ENCODE measurements around the gene ALG14. TPM values are rescaled to one million over a fixed set of nuclear protein-coding genes. Genes with fewer than 3 reads are reported as not detected.

ALG14 gene
- total RNA-seq, 1 donor from 2014 or later: 0.74 TPM

DNA sequence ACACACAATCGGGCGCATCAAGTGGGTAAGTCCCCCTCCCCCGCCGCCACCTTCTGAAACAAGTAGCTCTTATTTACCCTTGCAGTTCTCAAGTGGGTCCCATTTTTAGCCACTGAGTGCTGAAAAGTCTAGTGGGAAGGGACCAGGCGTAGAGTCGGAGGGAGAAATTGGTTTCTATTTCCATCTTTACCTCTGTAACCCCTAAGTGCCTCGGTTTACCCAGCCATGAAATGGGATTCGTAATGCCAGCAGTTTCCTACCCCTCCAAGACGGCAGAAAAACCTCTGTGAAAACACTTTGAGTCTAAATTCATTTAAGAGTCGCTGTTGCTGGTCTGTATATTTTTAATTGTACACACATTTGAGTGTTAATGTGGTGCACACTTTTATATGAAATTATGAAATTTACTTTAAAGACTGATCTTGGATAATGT is 45.3 kb upstream of the ALG14 start:
- no peak for DNase-seq (ENCODE audit: extremely low spot score in 2 of 2)
- TF ChIP-seq POLR2AphosphoS5 (IDR thresholded peaks at IDR 0.05; ENCODE audit: insufficient read depth in 1 of 2, low read depth in 1 of 2) (no peak), POLR2A (IDR thresholded peaks at IDR 0.05) (no peak)
- TF ChIP-seq, protein P1, sequence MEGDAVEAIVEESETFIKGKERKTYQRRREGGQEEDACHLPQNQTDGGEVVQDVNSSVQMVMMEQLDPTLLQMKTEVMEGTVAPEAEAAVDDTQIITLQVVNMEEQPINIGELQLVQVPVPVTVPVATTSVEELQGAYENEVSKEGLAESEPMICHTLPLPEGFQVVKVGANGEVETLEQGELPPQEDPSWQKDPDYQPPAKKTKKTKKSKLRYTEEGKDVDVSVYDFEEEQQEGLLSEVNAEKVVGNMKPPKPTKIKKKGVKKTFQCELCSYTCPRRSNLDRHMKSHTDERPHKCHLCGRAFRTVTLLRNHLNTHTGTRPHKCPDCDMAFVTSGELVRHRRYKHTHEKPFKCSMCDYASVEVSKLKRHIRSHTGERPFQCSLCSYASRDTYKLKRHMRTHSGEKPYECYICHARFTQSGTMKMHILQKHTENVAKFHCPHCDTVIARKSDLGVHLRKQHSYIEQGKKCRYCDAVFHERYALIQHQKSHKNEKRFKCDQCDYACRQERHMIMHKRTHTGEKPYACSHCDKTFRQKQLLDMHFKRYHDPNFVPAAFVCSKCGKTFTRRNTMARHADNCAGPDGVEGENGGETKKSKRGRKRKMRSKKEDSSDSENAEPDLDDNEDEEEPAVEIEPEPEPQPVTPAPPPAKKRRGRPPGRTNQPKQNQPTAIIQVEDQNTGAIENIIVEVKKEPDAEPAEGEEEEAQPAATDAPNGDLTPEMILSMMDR (IDR thresholded peaks at IDR 0.05): no peak
- Histone ChIP-seq H3K27me3 (no peaks in the 10 kb centered on the region), H3K9me3 (no peaks in the 10 kb centered on the region), H3K36me3 (no peaks in the 10 kb centered on the region), H3K4me1 (peaks cover 12% of the 10 kb centered on the region), H3K27ac (peak overlapping the region; percentile 26), H3K4me3 (peak overlapping the region; percentile 61 to 77)
- intact Hi-C loops (cut with DNase I): no loop called here

DNA sequence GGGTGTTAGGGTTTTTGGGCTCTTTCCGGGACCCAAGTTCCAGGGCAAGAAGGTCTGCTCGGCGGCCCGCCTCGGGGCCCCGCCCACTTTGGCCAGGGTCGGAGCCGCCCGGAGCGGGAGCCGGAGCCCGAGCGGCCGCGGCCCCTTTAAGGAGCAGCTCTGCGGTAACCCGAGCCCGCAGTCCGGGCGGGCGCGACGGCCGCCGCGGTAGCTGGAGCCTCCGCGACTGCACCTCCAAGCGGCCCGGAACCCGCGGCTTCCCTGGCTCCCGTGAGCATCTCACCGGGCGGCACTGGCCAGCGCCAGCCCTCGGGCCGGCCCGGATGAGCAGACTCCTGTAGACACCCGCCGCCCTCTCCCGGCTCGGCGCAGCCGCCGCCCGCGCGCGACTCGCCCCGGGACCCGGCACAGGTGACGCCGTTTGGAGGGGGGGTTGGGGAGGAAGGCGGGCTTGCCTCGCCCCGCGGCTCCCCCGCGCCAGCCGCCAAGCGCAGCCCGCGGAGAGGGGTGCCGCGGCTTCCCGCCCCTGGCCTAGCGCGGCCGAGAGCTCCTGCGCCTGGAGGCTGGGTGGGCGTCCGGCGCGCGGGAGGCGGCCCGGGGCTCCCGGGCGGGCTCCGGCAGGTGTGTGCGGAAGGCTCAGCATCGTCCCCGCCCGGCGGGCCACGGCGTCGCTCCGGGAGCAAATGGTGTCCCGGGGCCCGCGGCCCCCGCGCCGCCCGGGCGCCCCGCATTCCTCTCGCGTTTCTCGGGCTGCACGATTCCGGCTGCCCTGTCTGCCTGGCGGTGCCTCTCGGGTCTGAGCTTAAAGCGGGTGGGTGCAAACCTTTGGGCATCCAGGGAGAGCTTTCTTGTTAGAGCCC is 44.7 kb upstream of the ALG14 start, which contains the start of gene TLCD4:
Gene TLCD4 (plus strand): TSS at position 149 of the 860 bp plus-strand sequence. CDS start 26,547 bp downstream, outside the sequence.
- Histone ChIP-seq H3K36me3 (no peaks in the 10 kb centered on the region), H3K9me3 (no peaks in the 10 kb centered on the region), H3K27me3 (no peaks in the 10 kb centered on the region), H3K4me3 (peak within 1 kb of the TSS; percentile 61 to 77), H3K27ac (peak within 1 kb of the TSS; percentile 26), H3K4me1 (peaks cover 12% of the 10 kb centered on the region)
- no peak for TF ChIP-seq POLR2A (IDR thresholded peaks at IDR 0.05)
- TF ChIP-seq, protein P1 (IDR thresholded peaks at IDR 0.05): no peak
- TF ChIP-seq POLR2AphosphoS5 (IDR thresholded peaks at IDR 0.05; ENCODE audit: insufficient read depth in 1 of 2, low read depth in 1 of 2): no peak
- DNase-seq (ENCODE audit: extremely low spot score in 2 of 2): no peak
- intact Hi-C loops (cut with DNase I): no loop called here

DNA sequence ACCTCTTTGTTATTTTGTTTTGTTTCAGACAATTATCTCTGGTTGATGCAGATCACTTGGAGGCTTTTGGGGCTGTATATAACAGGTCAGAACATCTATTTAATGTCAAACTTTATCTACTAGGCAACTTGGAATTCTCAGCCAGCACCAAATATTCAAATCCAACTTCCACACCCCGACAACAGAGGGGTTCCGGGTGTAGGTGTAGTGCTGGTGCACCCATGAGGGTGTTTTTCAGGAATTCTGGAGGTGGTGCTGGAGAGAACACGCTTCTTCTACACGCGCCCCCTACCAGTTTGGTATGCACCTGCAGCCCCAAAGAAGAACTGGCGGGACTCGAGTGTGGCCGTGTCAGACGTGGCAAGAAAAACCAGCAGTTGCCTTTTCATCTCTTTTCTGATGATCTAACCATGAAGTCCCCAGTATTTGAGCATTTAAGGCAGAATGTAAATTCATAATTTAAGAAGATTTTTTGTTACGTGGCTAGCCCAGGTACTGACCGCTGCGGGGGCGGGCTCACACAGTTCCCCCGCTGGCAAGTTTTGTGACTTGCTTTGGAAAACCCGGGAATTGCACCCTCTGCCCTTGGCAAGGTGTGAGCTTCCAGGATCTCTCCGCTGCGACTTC is 43.9 kb upstream of the ALG14 start:
- H3K27ac ChIP-seq: peak overlapping the region; percentile 26
- no peaks in the 10 kb centered on the region for H3K36me3 ChIP-seq
- H3K4me1 ChIP-seq: peaks cover 12% of the 10 kb centered on the region
- intact Hi-C loops (cut with DNase I): no loop called here
- TF ChIP-seq POLR2AphosphoS5 (IDR thresholded peaks at IDR 0.05; ENCODE audit: insufficient read depth in 1 of 2, low read depth in 1 of 2): peak in 1 of 2 donors; percentile 17
- TF ChIP-seq POLR2A (IDR thresholded peaks at IDR 0.05): no peak
- TF ChIP-seq, protein P1 (IDR thresholded peaks at IDR 0.05): peak in 1 of 3 experiments; percentile 41
- no peak for DNase-seq (ENCODE audit: extremely low spot score in 2 of 2)
- H3K9me3 ChIP-seq: no peaks in the 10 kb centered on the region
- H3K27me3 ChIP-seq: no peaks in the 10 kb centered on the region
- H3K4me3 ChIP-seq: peak overlapping the region; percentile 61 to 77

DNA sequence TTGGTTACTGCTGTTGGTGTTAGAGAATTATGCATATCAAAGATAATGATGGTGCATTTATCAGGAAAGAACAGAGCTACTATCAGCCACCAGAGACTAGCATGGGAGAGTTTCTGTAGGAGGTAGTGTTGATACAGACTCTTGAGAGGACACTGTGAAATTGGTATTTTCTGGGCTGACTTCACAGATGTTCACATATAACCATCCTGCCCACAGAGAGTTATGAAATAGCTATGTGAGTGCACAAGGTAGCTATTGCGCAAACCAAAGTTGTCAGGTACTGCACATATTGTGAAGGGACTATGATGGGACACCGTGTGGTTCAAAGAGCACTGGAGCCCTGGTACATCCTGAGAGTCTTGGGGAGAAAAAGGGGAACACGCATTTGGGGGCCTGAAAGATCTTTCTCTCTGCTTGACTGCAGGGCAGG is 43.0 kb upstream of the ALG14 start:
- TF ChIP-seq POLR2A (IDR thresholded peaks at IDR 0.05) (no peak), POLR2AphosphoS5 (IDR thresholded peaks at IDR 0.05; ENCODE audit: insufficient read depth in 1 of 2, low read depth in 1 of 2) (no peak)
- TF ChIP-seq, protein P1 (IDR thresholded peaks at IDR 0.05): no peak
- H3K36me3 ChIP-seq: no peaks in the 10 kb centered on the region
- no peaks in the 10 kb centered on the region for H3K27me3 ChIP-seq
- intact Hi-C loops (cut with DNase I): no loop called here
- H3K4me3 ChIP-seq: no peak overlapping the region
- peaks cover 12% of the 10 kb centered on the region for H3K4me1 ChIP-seq
- H3K9me3 ChIP-seq: no peaks in the 10 kb centered on the region
- no peak overlapping the region for H3K27ac ChIP-seq
- DNase-seq (ENCODE audit: extremely low spot score in 2 of 2): no peak
